H9 (cell line): Measurements from ENCODE around the gene TEAD1. TPM values are rescaled to one million over a fixed set of nuclear protein-coding genes. Genes with fewer than 3 reads are reported as not detected.

Experiments
- DNase-seq: peaks from one replicate; pipeline ENCODE4 v3.0.0-alpha.2; 2017
- H2AFZ ChIP-seq: one replicate; pipeline ENCODE4 v1.6.1; 2013; ENCODE audit warnings: mild to moderate bottlenecking, low read length, control low read depth, moderate library complexity
- H2AK5ac ChIP-seq: 2 replicates; pipeline ENCODE4 v1.6.1; 2013; ENCODE audit warnings: low read length, control low read depth, mixed read lengths; ENCODE audit not compliant: insufficient read length
- H2BK120ac ChIP-seq: one replicate; pipeline ENCODE4 v1.6.1; 2013; ENCODE audit warnings: low read depth, mild to moderate bottlenecking, low read length, control low read depth, inconsistent platforms; ENCODE audit not compliant: poor library complexity, severe bottlenecking
- H2BK12ac ChIP-seq: 2 replicates; pipeline ENCODE4 v1.6.1; 2013; ENCODE audit warnings: low read length, control low read depth, mixed read lengths, low read depth; ENCODE audit not compliant: insufficient read length
- H2BK15ac ChIP-seq: 2 replicates; pipeline ENCODE4 v1.6.1; 2013; ENCODE audit warnings: low read depth, low read length, control low read depth
- H2BK20ac ChIP-seq: one replicate; pipeline ENCODE4 v1.6.1; 2013; ENCODE audit warnings: low read depth, mild to moderate bottlenecking, low read length, control low read depth, inconsistent platforms; ENCODE audit not compliant: poor library complexity, severe bottlenecking
- H2BK5ac ChIP-seq: 2 replicates; pipeline ENCODE4 v1.6.1; 2013; ENCODE audit warnings: low read length, control low read depth, mixed read lengths; ENCODE audit not compliant: insufficient read length
- H3K14ac ChIP-seq: 2 replicates; pipeline ENCODE4 v1.6.1; 2013; ENCODE audit warnings: low read length, control low read depth; ENCODE audit not compliant: insufficient read depth
- H3K18ac ChIP-seq: 2 replicates; pipeline ENCODE4 v1.6.1; 2013; ENCODE audit warnings: low read depth, mild to moderate bottlenecking, mixed read lengths, low read length, control low read depth; ENCODE audit not compliant: insufficient read length
- H3K23ac ChIP-seq: 2 replicates; pipeline ENCODE4 v1.6.1; 2013; ENCODE audit warnings: low read length, control low read depth, mixed read lengths, low read depth; ENCODE audit not compliant: insufficient read length
- H3K23me2 ChIP-seq: 2 replicates; pipeline ENCODE4 v1.6.1; 2013; ENCODE audit warnings: low read depth, mild to moderate bottlenecking, mixed read lengths, low read length, control low read depth; ENCODE audit not compliant: insufficient read length, poor library complexity, severe bottlenecking
- H3K27ac ChIP-seq: 2 replicates; pipeline ENCODE4 v1.5.1; 2013; ENCODE audit warnings: low read length, control low read depth, mixed read lengths, low read depth; ENCODE audit not compliant: insufficient read length
- H3K27me3 ChIP-seq: 2 replicates; pipeline ENCODE4 v1.6.1; 2013; ENCODE audit warnings: low read length, control low read depth, inconsistent platforms; ENCODE audit not compliant: insufficient read depth
- H3K4ac ChIP-seq: 2 replicates; pipeline ENCODE4 v1.6.1; 2013; ENCODE audit warnings: low read depth, mild to moderate bottlenecking, control low read depth, inconsistent platforms, low read length, moderate library complexity
- H3K4me1 ChIP-seq: 2 replicates; pipeline ENCODE4 v1.6.1; 2013; ENCODE audit warnings: low read length, control low read depth, inconsistent platforms; ENCODE audit not compliant: insufficient read depth
- H3K4me2 ChIP-seq: 2 replicates; pipeline ENCODE4 v1.6.1; 2013; ENCODE audit warnings: low read length, control low read depth, mixed read lengths; ENCODE audit not compliant: insufficient read length, insufficient read depth
- H3K56ac ChIP-seq: 2 replicates; pipeline ENCODE4 v1.6.1; 2013; ENCODE audit warnings: low read depth, mild to moderate bottlenecking, mixed read lengths, low read length, control low read depth; ENCODE audit not compliant: insufficient read length
- H3K79me1 ChIP-seq: 2 replicates; pipeline ENCODE4 v1.6.1; 2013; ENCODE audit warnings: low read depth, mild to moderate bottlenecking, moderate library complexity, low read length, control low read depth, inconsistent platforms; ENCODE audit not compliant: insufficient read depth, poor library complexity, severe bottlenecking
- H3K79me2 ChIP-seq: 2 replicates; pipeline ENCODE4 v1.6.1; 2013; ENCODE audit warnings: low read length, control low read depth, inconsistent platforms; ENCODE audit not compliant: insufficient read depth
- H3K9ac ChIP-seq: 2 replicates; pipeline ENCODE4 v1.6.1; 2013; ENCODE audit warnings: low read length, control low read depth, mixed read lengths; ENCODE audit not compliant: insufficient read length; ENCODE audit errors: extremely low read depth
- H3K9me3 ChIP-seq: one replicate; pipeline ENCODE4 v1.6.1; 2013; ENCODE audit warnings: low read depth, low read length, inconsistent platforms; ENCODE audit not compliant: control insufficient read depth
- H3T11ph ChIP-seq: one replicate; pipeline ENCODE4 v1.6.1; 2013; ENCODE audit warnings: mild to moderate bottlenecking, low read length, control low read depth, inconsistent platforms
- H4K20me1 ChIP-seq: one replicate; pipeline ENCODE4 v1.6.1; 2013; ENCODE audit not compliant: control insufficient read depth, insufficient read length, insufficient read depth
- H4K5ac ChIP-seq: 2 replicates; pipeline ENCODE4 v1.6.1; 2013; ENCODE audit warnings: low read depth, mild to moderate bottlenecking, mixed read lengths, low read length, control low read depth; ENCODE audit not compliant: insufficient read length
- H4K8ac ChIP-seq: replicated peaks from 2 replicates; pipeline ENCODE4 v1.6.1; 2013; ENCODE audit warnings: low read length, control low read depth, mixed read lengths, low read depth; ENCODE audit not compliant: insufficient read length
- H4K91ac ChIP-seq: 2 replicates; pipeline ENCODE4 v1.6.1; 2013; ENCODE audit warnings: low read depth, mild to moderate bottlenecking, moderate library complexity, mixed read lengths, low read length, control low read depth; ENCODE audit not compliant: insufficient read length
- H3K27ac Mint-ChIP-seq, 3 experiments: 2 replicates in 2 of 3; 3 replicates in 1 of 3; pipeline ENCODE4 v1.8.0; 2020 to 2021; ENCODE audit warnings: mixed read lengths in 3 of 3, mild to moderate bottlenecking in 1 of 3, moderate library complexity in 1 of 3
- H3K27me3 Mint-ChIP-seq: 2 replicates; pipeline ENCODE4 v1.8.0; 2021; ENCODE audit warnings: low read depth, mild to moderate bottlenecking, moderate library complexity, mixed read lengths
- H3K36me3 Mint-ChIP-seq, 3 experiments: 2 replicates in 2 of 3; 3 replicates in 1 of 3; pipeline ENCODE4 v1.8.0; 2020 to 2021; ENCODE audit warnings: low read depth in 3 of 3, mixed read lengths in 3 of 3; ENCODE audit not compliant: insufficient read depth in 1 of 3
- H3K4me1 Mint-ChIP-seq, 2 experiments: 2 replicates each; pipeline ENCODE4 v1.8.0; 2020; ENCODE audit warnings: mixed read lengths in 2 of 2
- H3K4me3 Mint-ChIP-seq, 2 experiments: 2 replicates in 1 of 2; 3 replicates in 1 of 2; pipeline ENCODE4 v1.8.0; 2020 to 2021; ENCODE audit warnings: mild to moderate bottlenecking in 2 of 2, mixed read lengths in 2 of 2, moderate library complexity in 1 of 2
- H3K9me3 Mint-ChIP-seq, 2 experiments: 2 replicates in 1 of 2; 3 replicates in 1 of 2; pipeline ENCODE4 v1.8.0; 2020; ENCODE audit warnings: mild to moderate bottlenecking in 2 of 2, mixed read lengths in 2 of 2, moderate library complexity in 1 of 2
- WGBS: extraction: QIAGEN DNeasy Blood & Tissue Kit; methylation state at CpG from one replicate; pipeline ENCODE4 v1.1.7; 2013; ENCODE audit warnings: missing lambda C conversion rate, low lambda C conversion rate, mixed read lengths; ENCODE audit not compliant: insufficient read length; ENCODE audit errors: extremely low coverage; 5-methylcytosine and 5-hydroxymethylcytosine counted together
- total RNA-seq: library from RNA; stranded (reverse); gene quantifications from 2 replicates; pipeline ENCODE4 v1.2.1, GENCODE V29; 2021
- TF ChIP-seq, protein P1 (sequence below): fragments of 200-600 bp; sonication (generic); conservative IDR thresholded peaks from 3 replicates; pipeline ENCODE4 v1.8.0; 2021; ENCODE audit warnings: antibody characterized with exemption, mild to moderate bottlenecking

The TEAD1 gene
- total RNA-seq, 1 experiment from 2014 or later, result 75.1 TPM

DNA sequence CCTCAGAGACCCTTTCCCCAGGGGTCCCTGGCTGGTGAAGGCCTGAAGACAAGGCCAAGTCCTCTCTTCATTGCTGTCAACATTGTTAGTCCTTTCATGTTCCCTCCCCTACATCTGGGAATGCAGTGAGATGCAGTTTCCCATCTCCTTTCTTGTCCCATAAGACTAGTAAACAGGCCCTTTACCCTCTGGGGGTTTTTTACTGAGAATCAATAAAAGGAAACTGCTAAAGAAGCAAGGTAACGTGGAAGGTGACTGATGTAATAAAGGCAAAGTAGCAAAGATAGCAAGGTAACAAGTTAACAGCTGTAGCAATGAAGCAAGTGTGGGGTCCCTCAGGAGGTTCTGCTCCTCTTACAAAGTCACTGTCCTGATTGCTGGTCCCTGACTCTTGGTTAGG is 37.3 kb downstream of the TEAD1 start:
- H3K4me1 ChIP-seq, result peaks cover 22% of the 10 kb centered on the region
- H2BK5ac ChIP-seq, result no peak overlapping the region
- no peak for DNase-seq
- no peak overlapping the region for H3K18ac ChIP-seq
- H4K5ac ChIP-seq, result no peak overlapping the region
- H3K79me2 ChIP-seq, result peaks cover 16% of the 10 kb centered on the region; the same call in 1 of the 2 replicates
- no peaks in the 10 kb centered on the region for H4K20me1 ChIP-seq
- H3K9me3 ChIP-seq, result no peaks in the 10 kb centered on the region
- H2BK15ac ChIP-seq, result no peak overlapping the region
- H3K14ac ChIP-seq, result no peak overlapping the region
- TF ChIP-seq, protein P1, sequence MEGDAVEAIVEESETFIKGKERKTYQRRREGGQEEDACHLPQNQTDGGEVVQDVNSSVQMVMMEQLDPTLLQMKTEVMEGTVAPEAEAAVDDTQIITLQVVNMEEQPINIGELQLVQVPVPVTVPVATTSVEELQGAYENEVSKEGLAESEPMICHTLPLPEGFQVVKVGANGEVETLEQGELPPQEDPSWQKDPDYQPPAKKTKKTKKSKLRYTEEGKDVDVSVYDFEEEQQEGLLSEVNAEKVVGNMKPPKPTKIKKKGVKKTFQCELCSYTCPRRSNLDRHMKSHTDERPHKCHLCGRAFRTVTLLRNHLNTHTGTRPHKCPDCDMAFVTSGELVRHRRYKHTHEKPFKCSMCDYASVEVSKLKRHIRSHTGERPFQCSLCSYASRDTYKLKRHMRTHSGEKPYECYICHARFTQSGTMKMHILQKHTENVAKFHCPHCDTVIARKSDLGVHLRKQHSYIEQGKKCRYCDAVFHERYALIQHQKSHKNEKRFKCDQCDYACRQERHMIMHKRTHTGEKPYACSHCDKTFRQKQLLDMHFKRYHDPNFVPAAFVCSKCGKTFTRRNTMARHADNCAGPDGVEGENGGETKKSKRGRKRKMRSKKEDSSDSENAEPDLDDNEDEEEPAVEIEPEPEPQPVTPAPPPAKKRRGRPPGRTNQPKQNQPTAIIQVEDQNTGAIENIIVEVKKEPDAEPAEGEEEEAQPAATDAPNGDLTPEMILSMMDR, result no peak
- no peaks in the 10 kb centered on the region for H3K27me3 ChIP-seq
- no peak overlapping the region for H3K4me2 ChIP-seq
- Mint-ChIP-seq H3K36me3 (peaks cover 0 to 2% (median 0%) of the 10 kb centered on the region in 3 experiments; a peak in 2 of 7 replicates), H3K4me3 (no peak overlapping the region), H3K4me1 (peaks cover 46 to 49% of the 10 kb centered on the region in 2 experiments), H3K27ac (no peak overlapping the region), H3K9me3 (no peaks in the 10 kb centered on the region; a peak in 1 of 5 replicates), H3K27me3 (no peaks in the 10 kb centered on the region)
- H3K23me2 ChIP-seq, result no peaks in the 10 kb centered on the region
- no peak overlapping the region for H3K56ac ChIP-seq
- no CpG with 5 or more reads among the region's 1 CpG for WGBS
- no peak overlapping the region for H3T11ph ChIP-seq
- no peak overlapping the region for H2BK120ac ChIP-seq
- no peak overlapping the region for H2AK5ac ChIP-seq
- no peak overlapping the region for H3K4ac ChIP-seq
- H3K23ac ChIP-seq, result no peak overlapping the region
- H3K79me1 ChIP-seq, result peaks cover 8% of the 10 kb centered on the region
- no peak overlapping the region for H4K8ac ChIP-seq
- H2AFZ ChIP-seq, result no peak overlapping the region
- H2BK12ac ChIP-seq, result no peak overlapping the region
- no peak overlapping the region for H2BK20ac ChIP-seq
- no peak overlapping the region for H4K91ac ChIP-seq
- H3K9ac ChIP-seq, result no peak overlapping the region
- no peak overlapping the region for H3K27ac ChIP-seq
